LNCaP clone FGC (cell line): ENCODE data around the gene IL11.

Experiments used
- DNase-seq: peaks from one replicate; pipeline ENCODE4 v3.0.0-alpha.2; 2011; ENCODE audit warnings: low read depth
- H3K4me3 ChIP-seq: 2 replicates; pipeline ENCODE4 v1.5.1; 2011; ENCODE audit warnings: mild to moderate bottlenecking, low read depth, low read length, control low read depth
- TF ChIP-seq, protein P1 (sequence below): IDR thresholded peaks from 2 replicates; pipeline ENCODE4 v1.5.1; 2012; ENCODE audit warnings: mild to moderate bottlenecking; ENCODE audit not compliant: control insufficient read depth, insufficient read depth; ENCODE audit errors: extremely low read depth

Gene IL11

DNA sequence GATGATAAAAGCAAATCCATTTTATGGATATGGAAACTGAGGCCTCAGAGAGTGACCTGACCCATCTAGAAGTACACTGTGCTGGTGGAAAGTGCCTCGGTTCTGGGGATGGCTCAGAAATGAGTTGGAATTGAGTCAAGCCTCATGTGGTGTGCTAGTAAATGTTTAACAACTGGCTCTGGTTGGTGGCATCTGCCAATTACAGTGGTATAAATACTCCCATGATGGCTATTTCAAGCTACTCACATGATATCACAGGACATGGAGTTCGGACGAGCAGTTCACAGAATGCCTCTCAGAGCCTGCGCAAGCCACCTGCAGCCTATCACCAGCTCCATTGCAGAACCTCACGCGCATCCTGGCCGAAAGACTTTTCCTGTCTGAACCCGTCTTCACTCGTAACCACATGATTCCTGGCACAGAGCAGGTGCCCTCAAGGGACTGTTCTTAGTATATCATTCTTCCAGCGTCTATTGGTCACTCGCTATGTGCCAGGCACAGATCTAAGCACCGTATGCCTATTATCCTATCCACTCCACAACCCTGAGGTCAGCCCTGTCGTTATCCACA lies 54.2 kb downstream of the IL11 start:
- TF ChIP-seq, protein P1, sequence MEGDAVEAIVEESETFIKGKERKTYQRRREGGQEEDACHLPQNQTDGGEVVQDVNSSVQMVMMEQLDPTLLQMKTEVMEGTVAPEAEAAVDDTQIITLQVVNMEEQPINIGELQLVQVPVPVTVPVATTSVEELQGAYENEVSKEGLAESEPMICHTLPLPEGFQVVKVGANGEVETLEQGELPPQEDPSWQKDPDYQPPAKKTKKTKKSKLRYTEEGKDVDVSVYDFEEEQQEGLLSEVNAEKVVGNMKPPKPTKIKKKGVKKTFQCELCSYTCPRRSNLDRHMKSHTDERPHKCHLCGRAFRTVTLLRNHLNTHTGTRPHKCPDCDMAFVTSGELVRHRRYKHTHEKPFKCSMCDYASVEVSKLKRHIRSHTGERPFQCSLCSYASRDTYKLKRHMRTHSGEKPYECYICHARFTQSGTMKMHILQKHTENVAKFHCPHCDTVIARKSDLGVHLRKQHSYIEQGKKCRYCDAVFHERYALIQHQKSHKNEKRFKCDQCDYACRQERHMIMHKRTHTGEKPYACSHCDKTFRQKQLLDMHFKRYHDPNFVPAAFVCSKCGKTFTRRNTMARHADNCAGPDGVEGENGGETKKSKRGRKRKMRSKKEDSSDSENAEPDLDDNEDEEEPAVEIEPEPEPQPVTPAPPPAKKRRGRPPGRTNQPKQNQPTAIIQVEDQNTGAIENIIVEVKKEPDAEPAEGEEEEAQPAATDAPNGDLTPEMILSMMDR, result no peak
- DNase-seq, result no peak
- no peak overlapping the region for H3K4me3 ChIP-seq

DNA sequence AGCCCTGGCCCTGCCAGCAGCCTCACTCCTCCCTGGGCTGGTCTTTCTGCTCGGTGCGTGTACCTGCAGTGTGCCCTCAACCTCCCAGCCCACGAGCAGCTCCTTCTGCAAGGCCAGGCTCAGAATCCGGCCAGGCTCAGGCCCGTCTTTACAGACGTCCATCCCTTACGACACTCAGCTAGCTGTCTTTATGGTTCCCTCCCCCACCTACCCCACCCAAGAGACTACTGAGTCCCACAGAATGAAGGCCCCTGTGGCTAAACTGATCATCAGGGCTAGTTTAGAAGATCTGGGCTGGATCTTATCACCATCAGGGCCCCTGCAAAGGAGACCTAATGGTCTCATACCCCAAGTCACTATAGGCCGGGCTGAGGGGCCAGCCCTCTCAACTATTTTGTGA lies 55.9 kb downstream of the IL11 start:
- TF ChIP-seq, protein P1, result no peak
- no peak for DNase-seq
- no peak overlapping the region for H3K4me3 ChIP-seq
